Sigmoid colon (tissue), 4 donors: ENCODE results near the gene WHAMM.

Experiments
- CTCF ChIP-seq, 4 experiments: fragments of 450-650 bp in 3 of 4; fragments of 200-600 bp in 1 of 4; IDR thresholded peaks; one replicate each; pipeline ENCODE4 v1.5.1; 2016 to 2019; ENCODE audit warnings: antibody characterized with exemption in 4 of 4, mild to moderate bottlenecking in 3 of 4, moderate library complexity in 2 of 4
- POLR2A ChIP-seq, 2 donors: fragments of 450-650 bp; IDR thresholded peaks; one replicate each; pipeline ENCODE4 v1.6.1; 2016; ENCODE audit warnings: antibody characterized with exemption in 2 of 2, mild to moderate bottlenecking in 2 of 2, moderate library complexity in 2 of 2
- POLR2AphosphoS5 ChIP-seq, 4 donors: sonication (generic); formaldehyde crosslinking; IDR thresholded peaks; one replicate each; pipeline ENCODE4 v1.6.1; 2017; ENCODE audit warnings: antibody characterized with exemption in 4 of 4

GRCh38 chr15:82835391-82835917 lies 26.0 kb downstream of the WHAMM start:
- TF ChIP-seq CTCF (IDR thresholded peaks at IDR 0.05) (no peak), POLR2A (IDR thresholded peaks at IDR 0.05) (no peak), POLR2AphosphoS5 (IDR thresholded peaks at IDR 0.05) (no peak)
